HG02759 (cell line): ENCODE measurements around the gene JAKMIP1.

Experiments
- ATAC-seq: cut with Tn5 transposase; IDR thresholded peaks from one replicate; pipeline ENCODE4 v1.9.1; 2021; ENCODE audit warnings: mild to moderate bottlenecking, moderate library complexity; ENCODE audit not compliant: unreplicated experiment

Gene JAKMIP1

GRCh38 chr4:6183740-6184139, 16.6 kb downstream of the JAKMIP1 start:
- ATAC-seq = peak; percentile 32

- ATAC-seq = no peak
These were observed 17.7 kb downstream of the JAKMIP1 start for GRCh38 chr4:6182376-6183280.

- ATAC-seq = peak; percentile 89
These were observed 19.3 kb downstream of the JAKMIP1 start for GRCh38 chr4:6180841-6181631.

GRCh38 chr4:6179362-6179761, 21.0 kb downstream of the JAKMIP1 start:
- no peak for ATAC-seq

- no peak for ATAC-seq
These were observed 21.6 kb downstream of the JAKMIP1 start for GRCh38 chr4:6178757-6179156.

GRCh38 chr4:6177587-6178197, 22.7 kb downstream of the JAKMIP1 start:
- ATAC-seq = no peak

- no peak for ATAC-seq
These were observed 24.9 kb downstream of the JAKMIP1 start for GRCh38 chr4:6175426-6175825.

- no peak for ATAC-seq
These were observed 27.5 kb downstream of the JAKMIP1 start for GRCh38 chr4:6172927-6173200.

GRCh38 chr4:6172093-6172926, 28.0 kb downstream of the JAKMIP1 start:
- ATAC-seq = no peak

GRCh38 chr4:6169239-6169638, 31.1 kb downstream of the JAKMIP1 start:
- ATAC-seq = no peak

- ATAC-seq = no peak
These were observed 34.6 kb downstream of the JAKMIP1 start for GRCh38 chr4:6165766-6166165.

- ATAC-seq = no peak
These were observed 37.5 kb downstream of the JAKMIP1 start for GRCh38 chr4:6162885-6163284.

- no peak for ATAC-seq
These were observed 38.4 kb downstream of the JAKMIP1 start for GRCh38 chr4:6161921-6162464.

- no peak for ATAC-seq
These were observed 39.8 kb downstream of the JAKMIP1 start for GRCh38 chr4:6160536-6160935.

GRCh38 chr4:6157926-6158325, 42.4 kb downstream of the JAKMIP1 start:
- ATAC-seq = no peak

- no peak for ATAC-seq
These were observed 44.2 kb downstream of the JAKMIP1 start for GRCh38 chr4:6155996-6156750.

GRCh38 chr4:6154875-6155274, 45.5 kb downstream of the JAKMIP1 start:
- no peak for ATAC-seq

- no peak for ATAC-seq
These were observed 46.5 kb downstream of the JAKMIP1 start for GRCh38 chr4:6153874-6154273.

GRCh38 chr4:6152869-6153705, 47.3 kb downstream of the JAKMIP1 start:
- no peak for ATAC-seq
